GM21423 (cell line): ENCODE measurements around the gene ZCCHC24.

Experiments
- ATAC-seq: cut with Tn5 transposase; IDR thresholded peaks from one replicate; pipeline ENCODE4 v1.9.1; 2021; ENCODE audit warnings: mild to moderate bottlenecking, moderate library complexity; ENCODE audit not compliant: unreplicated experiment

Gene ZCCHC24

GRCh38 chr10:79387466-79387973 lies 57.9 kb downstream of the ZCCHC24 start:
- ATAC-seq = no peak

DNA sequence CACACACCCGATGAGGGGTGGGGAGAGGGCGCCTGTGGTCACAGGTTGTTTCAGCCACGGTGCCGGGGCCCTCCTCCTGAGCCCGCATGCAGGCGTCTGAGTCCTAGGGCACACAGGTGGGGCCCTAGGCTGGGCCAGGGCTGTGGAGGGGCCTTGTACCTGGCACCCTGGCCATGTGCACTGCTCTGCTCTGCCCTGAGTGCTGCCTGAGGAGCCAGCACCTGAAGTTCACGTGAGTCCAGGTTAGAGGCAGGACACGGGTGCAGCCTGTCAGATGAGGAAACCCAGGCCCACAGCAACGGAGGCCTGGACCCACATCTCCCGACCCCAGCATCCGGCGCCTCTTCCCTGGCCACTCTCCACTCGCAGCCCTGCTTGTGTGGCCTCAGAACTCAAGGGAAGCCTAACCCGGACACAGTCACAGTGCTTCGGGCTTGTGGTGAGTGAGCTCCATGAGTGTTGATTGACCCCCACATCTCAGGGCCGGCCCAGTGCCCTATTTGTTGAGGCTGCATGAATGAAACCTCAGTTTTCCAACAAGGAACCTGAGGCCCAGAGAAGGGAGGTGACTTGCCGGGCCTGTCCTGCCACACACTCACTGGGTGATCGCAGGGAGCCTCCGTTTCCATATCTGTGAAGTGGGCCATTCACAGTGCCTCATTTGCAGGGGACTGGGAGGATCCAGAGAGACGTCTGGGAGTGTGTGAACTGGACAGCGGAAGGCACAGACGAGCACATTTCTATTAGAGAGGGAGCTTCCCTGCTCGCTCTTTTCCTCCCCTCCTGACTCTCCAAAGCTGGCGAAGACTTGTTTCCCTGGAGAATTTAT lies 58.6 kb downstream of the ZCCHC24 start:
- ATAC-seq = no peak

- ATAC-seq = no peak
Observed at GRCh38 chr10:79385804-79386531, 59.5 kb downstream of the ZCCHC24 start.

DNA sequence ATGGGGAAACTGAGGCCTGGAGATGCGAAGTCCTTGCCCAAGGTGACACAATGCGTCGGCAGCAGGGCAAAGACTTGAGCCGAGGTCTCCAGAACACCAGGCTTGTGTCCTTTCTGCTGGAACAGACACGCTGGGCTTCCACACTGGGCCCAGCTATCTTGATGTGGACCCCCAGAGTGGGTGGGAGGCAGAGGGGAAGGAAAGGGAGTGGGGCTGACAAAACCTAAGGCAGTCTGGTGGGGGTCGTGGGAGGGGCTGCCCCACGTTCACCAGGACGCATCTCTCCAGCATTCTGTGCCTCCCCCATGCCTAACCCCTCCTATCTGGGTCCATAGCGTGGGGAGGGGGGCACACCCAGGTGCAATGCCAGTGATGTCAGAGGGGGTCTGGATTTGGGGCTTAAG lies 60.0 kb downstream of the ZCCHC24 start:
- ATAC-seq = no peak

DNA sequence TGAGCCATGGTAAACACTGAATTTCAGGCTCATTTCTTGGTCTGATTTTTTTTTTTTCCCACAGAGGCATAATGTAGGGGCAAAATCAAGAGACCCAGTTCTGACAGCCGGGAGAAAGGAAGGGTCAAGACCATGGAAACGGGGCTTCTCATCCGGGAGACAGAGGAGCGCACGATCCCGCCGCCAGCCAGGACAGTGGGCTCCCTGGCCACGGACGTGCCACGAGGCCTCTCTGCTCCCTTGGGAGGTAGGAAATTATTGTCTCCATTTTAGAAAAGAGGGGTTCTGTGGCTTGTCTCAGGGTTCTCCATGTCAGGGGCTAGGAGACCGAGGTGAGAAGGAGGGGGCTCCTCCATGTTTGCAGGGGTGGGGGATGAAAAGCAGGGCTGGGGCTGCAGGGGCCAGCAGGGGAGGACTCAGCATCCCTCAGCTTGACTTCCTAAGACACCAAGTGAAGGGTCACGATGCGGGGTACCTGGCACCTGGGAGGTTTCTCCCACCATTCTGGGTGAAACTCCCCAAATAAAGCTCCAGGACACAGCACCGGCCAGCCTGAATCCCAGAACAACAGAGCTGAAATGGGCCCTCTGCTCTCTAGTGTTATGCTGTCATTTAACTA lies 60.5 kb downstream of the ZCCHC24 start:
- no peak for ATAC-seq

- ATAC-seq = no peak
Observed at GRCh38 chr10:79383974-79384606, 61.3 kb downstream of the ZCCHC24 start.

DNA sequence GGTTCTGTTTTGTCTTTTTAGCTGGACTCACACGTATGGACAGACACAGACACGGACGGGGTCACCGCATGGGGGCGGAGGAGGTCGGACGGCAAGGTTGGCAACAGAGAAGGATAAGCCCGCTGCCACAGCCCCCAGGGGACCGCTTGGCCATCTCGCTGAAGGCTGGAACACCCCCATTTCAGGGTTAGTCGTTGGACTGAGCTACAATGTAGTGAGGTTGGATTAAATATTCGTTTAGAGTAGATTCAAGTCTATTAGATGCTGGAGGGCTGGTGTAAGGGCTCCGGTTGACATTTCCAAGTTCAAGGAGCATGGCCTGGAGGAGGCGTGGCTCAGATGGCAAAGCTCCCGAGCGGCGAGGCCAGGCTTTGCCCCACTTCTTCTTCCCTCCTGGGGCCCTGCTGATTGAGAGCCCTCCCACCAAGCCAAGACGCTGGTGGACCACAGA lies 62.9 kb downstream of the ZCCHC24 start:
- no peak for ATAC-seq

DNA sequence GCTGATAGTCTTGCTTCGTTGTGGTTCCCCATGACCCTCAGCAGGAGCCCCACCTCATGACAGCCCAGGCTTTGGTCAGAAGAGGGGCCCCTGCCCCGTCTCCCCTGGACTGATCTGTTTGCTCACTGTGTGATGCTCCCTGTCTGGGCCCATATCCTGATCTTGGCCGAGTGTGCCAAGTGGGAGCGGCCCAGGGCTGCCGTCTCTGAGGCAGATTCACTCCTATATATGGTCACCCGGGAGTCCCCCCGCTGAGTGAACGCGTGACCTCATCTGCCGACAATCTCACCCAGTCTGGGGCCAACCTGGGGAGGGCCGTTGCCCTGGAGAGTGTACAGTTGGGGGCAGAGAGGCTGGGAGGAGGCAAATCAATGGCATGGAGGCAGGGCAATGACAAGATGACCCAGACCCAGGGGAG lies 63.6 kb downstream of the ZCCHC24 start:
- ATAC-seq = no peak

GRCh38 chr10:79380946-79381721 lies 64.3 kb downstream of the ZCCHC24 start:
- no peak for ATAC-seq

DNA sequence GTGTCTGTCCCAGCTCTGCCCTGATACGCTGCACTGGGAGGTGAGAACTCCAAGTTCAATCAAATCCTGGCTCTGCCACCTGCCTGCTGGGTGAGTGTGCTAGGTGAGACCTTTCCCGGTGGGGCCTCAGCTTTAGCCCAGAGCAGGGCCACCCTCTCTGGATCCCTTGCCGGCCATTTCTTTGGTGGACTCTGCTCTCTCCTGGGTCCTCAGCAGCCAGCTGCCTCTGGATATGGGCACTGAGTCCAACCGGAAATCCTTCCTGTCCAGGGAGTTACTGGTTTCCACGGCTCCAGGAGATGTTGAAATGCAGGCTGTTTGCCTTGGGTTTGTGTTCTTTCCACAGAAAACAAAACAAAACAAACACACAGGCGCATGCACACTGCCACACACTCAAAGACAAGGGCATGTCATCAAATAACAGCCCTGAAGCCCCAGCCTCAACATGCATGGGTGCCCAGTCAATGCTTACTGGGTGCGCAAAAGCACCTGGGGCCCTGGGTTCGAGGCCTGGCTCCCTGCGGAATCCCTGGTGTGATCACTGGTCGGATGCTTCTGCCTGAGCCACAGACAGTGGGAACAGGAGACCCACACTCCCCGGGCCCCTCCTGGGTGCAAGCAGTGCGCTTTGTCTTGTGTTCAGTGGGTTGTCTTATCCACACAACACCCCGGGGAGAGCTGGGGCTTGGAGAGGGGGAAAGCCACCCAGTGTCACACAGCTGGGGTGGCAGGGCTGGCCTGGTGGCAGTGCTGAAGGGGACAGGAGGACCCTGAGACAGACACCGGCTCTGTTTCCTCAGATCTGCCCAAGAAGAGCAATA lies 65.1 kb downstream of the ZCCHC24 start:
- no peak for ATAC-seq

DNA sequence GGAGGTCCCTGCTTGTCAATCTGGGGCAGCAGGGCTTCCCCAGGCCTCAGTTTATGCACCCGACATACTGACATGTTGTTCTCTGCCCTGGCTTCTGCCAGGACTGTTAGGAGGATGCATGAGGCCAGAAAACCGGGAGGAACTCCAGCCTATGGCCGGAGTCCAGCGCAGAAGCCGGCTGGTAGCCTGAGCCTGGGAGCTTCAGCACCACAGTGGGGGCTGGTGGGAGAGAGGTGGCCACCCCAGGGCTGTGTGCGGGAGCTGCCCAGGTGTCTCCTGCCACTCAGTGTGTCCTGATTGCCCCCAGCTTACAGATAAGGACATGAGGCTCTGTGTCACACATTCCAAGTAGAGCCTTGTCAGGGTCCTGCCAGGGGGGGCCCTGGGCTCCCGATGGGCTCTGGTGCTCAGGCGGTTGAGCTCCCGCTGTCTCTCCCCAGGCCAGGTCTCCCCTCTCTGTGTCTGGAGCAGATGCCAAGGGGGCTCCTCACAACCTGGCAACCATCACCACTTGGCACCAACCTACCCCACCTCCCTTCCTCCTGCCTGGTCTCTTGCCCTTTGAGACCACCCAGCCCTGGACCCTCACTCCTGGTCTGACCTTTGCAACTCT lies 65.8 kb downstream of the ZCCHC24 start:
- no peak for ATAC-seq

GRCh38 chr10:79378647-79379511 lies 66.5 kb downstream of the ZCCHC24 start:
- ATAC-seq = no peak

DNA sequence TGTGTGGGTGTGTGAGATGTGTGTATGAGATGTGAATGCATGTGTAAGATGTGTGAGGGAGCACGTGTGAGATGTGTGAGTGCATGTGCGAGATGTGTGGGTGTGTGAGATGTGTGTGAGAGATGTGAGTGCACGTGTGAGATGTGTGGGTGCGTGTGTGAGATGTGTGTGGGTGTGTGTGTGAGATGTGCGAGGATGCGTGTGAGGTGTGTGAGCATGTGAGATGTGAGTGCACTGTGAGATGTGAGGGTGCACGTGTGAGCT lies 67.1 kb downstream of the ZCCHC24 start:
- no peak for ATAC-seq

GRCh38 chr10:79377557-79378382 lies 67.7 kb downstream of the ZCCHC24 start:
- ATAC-seq = no peak

GRCh38 chr10:79376751-79377556 lies 68.5 kb downstream of the ZCCHC24 start:
- ATAC-seq = no peak

DNA sequence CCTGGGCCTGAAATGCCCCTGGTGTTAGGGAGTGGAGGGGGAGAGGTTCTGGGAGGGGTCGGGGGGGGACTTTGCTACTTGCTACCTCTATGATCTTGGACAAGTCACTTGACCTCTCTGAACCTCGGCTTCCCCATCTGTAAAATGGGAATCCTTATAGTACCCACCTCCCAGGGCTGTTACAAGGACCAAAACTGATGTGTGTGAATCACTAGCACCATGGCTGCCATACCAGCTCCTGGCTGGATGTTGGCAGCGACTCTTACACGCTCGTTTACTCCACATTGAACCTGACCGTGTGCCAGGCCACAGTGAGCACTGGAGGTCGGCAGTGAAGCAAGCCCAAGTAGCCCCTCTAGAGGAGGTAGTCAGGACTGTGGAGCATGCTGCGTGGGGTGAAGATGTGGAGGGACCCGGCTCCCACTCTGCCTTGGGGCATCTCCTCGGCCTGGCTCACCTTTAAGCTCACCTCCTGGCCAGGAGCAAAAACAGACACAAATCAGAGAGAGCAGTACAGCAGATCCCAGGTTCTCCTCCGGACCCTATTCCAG lies 69.3 kb downstream of the ZCCHC24 start:
- ATAC-seq = no peak
